ENCODE measurements around the gene COL5A2.

Gene COL5A2

DNA sequence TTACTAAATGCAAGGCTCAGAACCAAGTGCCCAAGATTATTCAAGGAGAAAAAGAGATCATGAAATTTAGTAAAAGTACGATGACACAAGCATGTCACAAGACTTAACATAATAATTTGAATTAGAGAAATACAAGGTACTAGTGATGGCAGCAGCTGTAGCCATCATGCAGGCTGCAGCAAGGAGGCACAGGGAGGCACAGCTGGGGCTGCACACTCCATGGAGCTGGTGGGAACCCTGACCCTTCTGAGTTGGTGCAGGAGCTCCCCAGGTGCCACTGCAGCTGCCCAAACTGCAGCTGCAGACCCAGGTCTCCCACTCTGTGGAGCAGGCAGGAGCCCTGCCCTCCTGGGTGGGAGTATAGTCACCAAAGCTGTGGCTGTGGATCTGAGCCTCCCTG is 159.4 kb downstream of the COL5A2 start:
- Histone ChIP-seq H3K9ac (ENCODE audit: low read length) (no peak overlapping the region), H3K4me3 (ENCODE audit: low read length) (no peak overlapping the region), H4K20me1 (ENCODE audit: insufficient read depth, low read length) (no peaks in the 10 kb centered on the region), H3K36me3 (replicated peaks; ENCODE audit: low read depth, low read length) (no peaks in the 10 kb centered on the region), H3K4me2 (ENCODE audit: low read length) (no peak overlapping the region), H2AFZ (ENCODE audit: low read depth, low read length) (no peak overlapping the region), H3K4me1 (ENCODE audit: low read length) (no peaks in the 10 kb centered on the region), H3K9me3 (ENCODE audit: insufficient read depth, low read length) (no peaks in the 10 kb centered on the region), H3K27me3 (ENCODE audit: low read depth, low read length) (no peaks in the 10 kb centered on the region), H3K27ac (ENCODE audit: low read length) (no peak overlapping the region), H3K79me2 (ENCODE audit: low read length) (no peaks in the 10 kb centered on the region)
- no peak for TF ChIP-seq EZH2phosphoT487 (IDR thresholded peaks at IDR 0.05; ENCODE audit: low read depth)
- TF ChIP-seq, protein P1, sequence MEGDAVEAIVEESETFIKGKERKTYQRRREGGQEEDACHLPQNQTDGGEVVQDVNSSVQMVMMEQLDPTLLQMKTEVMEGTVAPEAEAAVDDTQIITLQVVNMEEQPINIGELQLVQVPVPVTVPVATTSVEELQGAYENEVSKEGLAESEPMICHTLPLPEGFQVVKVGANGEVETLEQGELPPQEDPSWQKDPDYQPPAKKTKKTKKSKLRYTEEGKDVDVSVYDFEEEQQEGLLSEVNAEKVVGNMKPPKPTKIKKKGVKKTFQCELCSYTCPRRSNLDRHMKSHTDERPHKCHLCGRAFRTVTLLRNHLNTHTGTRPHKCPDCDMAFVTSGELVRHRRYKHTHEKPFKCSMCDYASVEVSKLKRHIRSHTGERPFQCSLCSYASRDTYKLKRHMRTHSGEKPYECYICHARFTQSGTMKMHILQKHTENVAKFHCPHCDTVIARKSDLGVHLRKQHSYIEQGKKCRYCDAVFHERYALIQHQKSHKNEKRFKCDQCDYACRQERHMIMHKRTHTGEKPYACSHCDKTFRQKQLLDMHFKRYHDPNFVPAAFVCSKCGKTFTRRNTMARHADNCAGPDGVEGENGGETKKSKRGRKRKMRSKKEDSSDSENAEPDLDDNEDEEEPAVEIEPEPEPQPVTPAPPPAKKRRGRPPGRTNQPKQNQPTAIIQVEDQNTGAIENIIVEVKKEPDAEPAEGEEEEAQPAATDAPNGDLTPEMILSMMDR (IDR thresholded peaks at IDR 0.05; ENCODE audit: low read depth, low read length) = no peak

DNA sequence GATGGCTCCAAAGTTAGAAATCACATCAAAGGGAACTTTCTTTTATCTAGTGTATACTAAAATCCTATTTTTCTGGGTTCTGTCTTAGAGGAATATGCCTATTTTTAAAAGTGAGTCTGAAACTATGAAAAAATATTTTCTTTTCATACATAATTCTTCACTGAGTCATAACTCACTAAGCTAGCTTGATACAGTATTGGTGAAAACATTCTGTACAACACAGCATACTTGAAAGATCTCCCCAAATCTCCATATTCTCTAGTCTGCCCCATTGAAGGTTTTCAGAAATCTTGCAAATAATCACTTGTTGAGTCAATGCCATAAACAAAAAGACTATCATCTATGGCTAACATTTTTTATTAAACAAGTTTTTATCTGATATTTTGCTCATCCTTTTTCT is 160.9 kb downstream of the COL5A2 start:
- Histone ChIP-seq H3K9me3 (ENCODE audit: insufficient read depth, low read length) (no peaks in the 10 kb centered on the region), H3K36me3 (replicated peaks; ENCODE audit: low read depth, low read length) (no peaks in the 10 kb centered on the region), H3K27me3 (ENCODE audit: low read depth, low read length) (no peaks in the 10 kb centered on the region), H2AFZ (ENCODE audit: low read depth, low read length) (no peak overlapping the region), H3K27ac (ENCODE audit: low read length) (no peak overlapping the region), H3K4me1 (ENCODE audit: low read length) (no peaks in the 10 kb centered on the region), H3K4me2 (ENCODE audit: low read length) (no peak overlapping the region), H4K20me1 (ENCODE audit: insufficient read depth, low read length) (no peaks in the 10 kb centered on the region), H3K9ac (ENCODE audit: low read length) (no peak overlapping the region), H3K4me3 (ENCODE audit: low read length) (no peak overlapping the region), H3K79me2 (ENCODE audit: low read length) (no peaks in the 10 kb centered on the region)
- no peak for TF ChIP-seq EZH2phosphoT487 (IDR thresholded peaks at IDR 0.05; ENCODE audit: low read depth)
- TF ChIP-seq, protein P1 (IDR thresholded peaks at IDR 0.05; ENCODE audit: low read depth, low read length) = no peak

DNA sequence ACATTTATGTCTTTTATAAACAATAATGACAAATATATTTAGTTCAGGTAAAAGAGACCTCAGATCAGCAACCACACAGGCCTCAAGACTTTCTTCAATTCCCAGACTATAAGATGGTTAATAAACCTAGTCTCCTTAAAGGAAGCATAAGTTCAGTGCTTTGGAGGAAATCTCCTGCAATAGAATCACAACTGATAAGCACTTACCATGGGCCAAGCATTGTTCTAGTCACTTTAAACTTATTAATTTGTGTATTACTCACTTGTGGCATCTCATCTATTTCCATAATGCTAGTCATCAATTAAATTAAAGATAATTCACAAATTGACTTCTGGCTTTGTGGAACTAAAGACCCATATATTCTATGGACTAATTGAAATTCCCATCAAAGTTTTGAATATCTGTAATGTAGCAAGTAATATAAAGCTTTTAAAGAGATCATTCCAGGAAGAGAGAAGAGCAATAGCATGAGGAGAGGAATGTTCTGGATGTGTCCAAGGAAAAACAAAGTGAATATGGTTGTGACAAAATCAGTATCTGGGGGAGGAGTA is 163.2 kb downstream of the COL5A2 start:
- H3K9ac ChIP-seq (ENCODE audit: low read length) = no peak overlapping the region
- no peak overlapping the region for H3K4me2 ChIP-seq (ENCODE audit: low read length)
- H2AFZ ChIP-seq (ENCODE audit: low read depth, low read length) = no peak overlapping the region
- H3K79me2 ChIP-seq (ENCODE audit: low read length) = no peaks in the 10 kb centered on the region
- no peaks in the 10 kb centered on the region for H3K27me3 ChIP-seq (ENCODE audit: low read depth, low read length)
- TF ChIP-seq, protein P1 (IDR thresholded peaks at IDR 0.05; ENCODE audit: low read depth, low read length) = no peak
- no peak for TF ChIP-seq EZH2phosphoT487 (IDR thresholded peaks at IDR 0.05; ENCODE audit: low read depth)
- H3K9me3 ChIP-seq (ENCODE audit: insufficient read depth, low read length) = no peaks in the 10 kb centered on the region
- H3K4me1 ChIP-seq (ENCODE audit: low read length) = no peaks in the 10 kb centered on the region
- no peaks in the 10 kb centered on the region for H4K20me1 ChIP-seq (ENCODE audit: insufficient read depth, low read length)
- H3K4me3 ChIP-seq (ENCODE audit: low read length) = no peak overlapping the region
- H3K36me3 ChIP-seq (replicated peaks; ENCODE audit: low read depth, low read length) = no peaks in the 10 kb centered on the region
- no peak overlapping the region for H3K27ac ChIP-seq (ENCODE audit: low read length)

DNA sequence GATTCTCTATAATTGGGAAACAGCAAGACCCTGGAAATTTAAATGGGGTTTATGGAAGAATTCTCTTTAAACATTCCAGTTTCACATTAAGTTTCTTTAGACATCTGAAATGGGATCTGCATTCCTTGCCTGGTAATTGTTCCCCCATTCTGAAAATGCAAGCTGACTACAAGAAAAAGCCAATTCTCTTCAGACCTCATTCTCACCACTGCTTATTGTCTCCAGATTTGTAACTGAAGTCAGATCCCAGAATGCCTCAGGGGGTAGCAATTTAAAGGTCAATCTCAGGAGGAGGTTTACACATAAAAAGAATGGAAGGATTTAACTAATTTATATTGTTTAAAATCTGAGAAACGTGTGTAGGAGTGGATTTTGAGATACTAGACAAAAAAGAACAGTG is 164.2 kb downstream of the COL5A2 start:
- no peak overlapping the region for H3K27ac ChIP-seq (ENCODE audit: low read length)

More for the DNA sequence above, 164.2 kb downstream of the COL5A2 start:
- H2AFZ ChIP-seq (ENCODE audit: low read depth, low read length) = no peak overlapping the region
- no peak overlapping the region for H3K4me3 ChIP-seq (ENCODE audit: low read length)
- H3K4me2 ChIP-seq (ENCODE audit: low read length) = no peak overlapping the region
- no peak for TF ChIP-seq EZH2phosphoT487 (IDR thresholded peaks at IDR 0.05; ENCODE audit: low read depth)
- TF ChIP-seq, protein P1 (IDR thresholded peaks at IDR 0.05; ENCODE audit: low read depth, low read length) = no peak
- no peaks in the 10 kb centered on the region for H3K9me3 ChIP-seq (ENCODE audit: insufficient read depth, low read length)
- H3K79me2 ChIP-seq (ENCODE audit: low read length) = no peaks in the 10 kb centered on the region
- H3K4me1 ChIP-seq (ENCODE audit: low read length) = no peaks in the 10 kb centered on the region
- no peaks in the 10 kb centered on the region for H3K36me3 ChIP-seq (replicated peaks; ENCODE audit: low read depth, low read length)
- no peaks in the 10 kb centered on the region for H3K27me3 ChIP-seq (ENCODE audit: low read depth, low read length)
- no peak overlapping the region for H3K9ac ChIP-seq (ENCODE audit: low read length)
- no peaks in the 10 kb centered on the region for H4K20me1 ChIP-seq (ENCODE audit: insufficient read depth, low read length)
